Measurements from ENCODE around the gene C17orf50.

C17orf50 gene

DNA sequence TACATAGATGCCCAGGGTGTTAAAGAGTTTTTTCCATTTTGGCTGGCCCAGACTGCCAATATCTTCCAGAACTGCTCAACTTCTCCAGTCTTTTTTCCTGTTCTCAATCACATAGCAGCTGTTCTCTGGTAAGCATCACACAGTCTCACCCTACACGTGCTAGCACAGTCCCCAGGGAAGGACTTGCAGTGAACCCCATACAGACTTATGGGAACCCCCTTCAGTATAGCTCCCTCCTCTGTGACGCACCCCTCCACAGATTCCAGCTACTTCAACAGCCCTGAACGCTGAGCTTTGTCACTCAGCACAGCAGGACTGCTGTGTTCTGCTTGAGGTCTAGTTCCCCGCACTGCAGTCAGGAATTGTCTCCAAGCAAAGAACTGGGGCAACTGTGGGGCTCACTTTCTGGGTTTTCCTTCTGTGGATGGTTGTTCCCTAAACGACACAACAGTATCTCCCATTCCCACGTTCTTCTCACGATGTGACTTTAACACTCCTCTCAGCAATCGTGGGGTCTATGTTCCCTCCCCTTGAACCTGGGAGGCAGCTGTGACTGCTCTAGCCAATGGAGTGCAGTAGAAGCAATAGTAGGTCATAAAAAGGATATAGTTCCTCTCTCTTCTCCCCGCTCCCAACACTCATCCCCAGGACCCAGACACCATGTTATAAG lies 31.1 kb downstream of the C17orf50 start:
- DNase-seq, result no peak

DNA sequence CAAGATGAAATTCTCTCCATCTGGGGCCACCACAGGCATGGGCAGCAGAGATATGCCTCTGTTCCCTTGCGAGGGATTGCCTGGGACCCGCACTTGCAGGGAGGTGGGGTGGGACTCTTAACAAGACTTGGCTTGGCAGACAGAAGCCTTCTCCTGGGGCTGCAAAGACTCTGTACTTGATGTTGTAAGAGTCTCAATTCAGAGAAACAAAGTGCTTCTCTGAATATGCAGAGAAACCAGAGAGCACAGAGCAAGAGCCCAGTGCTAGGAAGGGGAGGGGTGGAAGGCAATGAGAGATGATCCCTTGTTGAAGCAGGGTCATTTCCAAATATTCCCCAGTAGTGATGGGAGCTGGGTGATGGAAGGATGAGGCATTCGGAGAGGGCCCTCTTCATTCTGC lies 32.6 kb downstream of the C17orf50 start:
- DNase-seq, result no peak

DNA sequence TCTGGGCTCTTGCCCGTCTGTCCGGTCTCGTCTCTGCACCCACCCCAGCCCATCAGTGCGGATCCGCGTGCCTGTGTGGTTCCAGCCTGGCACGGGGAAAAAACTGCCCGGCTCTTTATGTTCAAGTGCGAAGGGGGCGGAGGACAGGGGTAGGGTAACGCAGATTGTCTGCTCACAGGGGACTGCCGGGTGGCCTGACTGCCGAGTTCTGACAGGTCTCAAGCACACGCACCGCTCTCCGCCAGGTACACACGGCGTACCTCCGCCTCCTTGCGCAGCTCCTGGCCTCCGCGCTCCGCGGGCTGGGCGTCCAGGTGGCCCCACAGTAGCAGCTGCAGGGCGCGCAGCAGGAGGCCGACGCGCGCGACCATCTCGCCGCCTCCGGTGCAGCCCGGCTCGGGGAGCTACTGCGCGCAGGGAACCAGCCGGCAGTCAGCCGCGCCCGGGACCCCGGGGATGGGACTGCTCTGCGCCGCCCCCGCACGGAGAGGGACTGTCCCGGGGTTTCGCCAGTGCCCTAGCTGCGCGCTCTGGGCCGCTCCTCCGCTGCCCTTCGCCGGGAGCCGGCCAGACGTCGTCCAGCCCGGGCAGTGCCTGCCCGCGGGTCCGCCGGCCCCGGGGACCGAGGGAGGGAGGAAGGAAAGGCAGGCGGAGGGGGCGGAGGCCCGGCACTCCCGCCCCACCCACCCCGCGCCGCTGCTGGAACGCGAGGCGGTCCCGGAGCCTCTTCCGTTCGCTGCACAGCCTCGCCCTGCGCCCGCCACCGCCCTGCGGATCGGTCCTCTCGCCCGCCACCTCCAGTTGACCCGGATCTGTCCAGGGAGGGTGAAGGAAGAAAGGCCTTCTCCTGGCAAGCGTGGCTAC lies 34.6 kb downstream of the C17orf50 start, which contains the start of gene MMP28:
Gene MMP28, minus strand, starts transcription at position 635 of the 864 bp plus-strand sequence. Its CDS starts 264 bp downstream, at position 371.
- DNase-seq, result no peak

DNA sequence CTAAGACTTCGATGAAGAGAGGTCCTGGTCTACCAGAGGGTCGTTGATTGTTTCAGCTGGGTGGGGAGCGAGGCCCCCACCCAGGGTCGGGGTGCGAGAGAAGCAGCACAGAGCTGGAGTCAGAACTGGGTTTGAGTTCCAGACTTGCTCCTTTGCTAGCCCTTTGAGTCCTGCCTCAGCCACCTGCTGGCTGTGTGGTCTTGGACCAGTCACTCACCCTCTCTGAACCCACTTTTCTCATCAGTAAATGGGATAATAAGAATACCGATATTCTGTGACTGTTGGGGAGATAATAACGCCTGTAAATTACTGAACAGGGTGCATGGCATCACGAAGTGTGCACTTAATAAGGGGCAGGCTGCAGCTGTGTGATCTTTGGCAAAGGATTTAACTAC lies 35.2 kb downstream of the C17orf50 start:
- no peak for DNase-seq

DNA sequence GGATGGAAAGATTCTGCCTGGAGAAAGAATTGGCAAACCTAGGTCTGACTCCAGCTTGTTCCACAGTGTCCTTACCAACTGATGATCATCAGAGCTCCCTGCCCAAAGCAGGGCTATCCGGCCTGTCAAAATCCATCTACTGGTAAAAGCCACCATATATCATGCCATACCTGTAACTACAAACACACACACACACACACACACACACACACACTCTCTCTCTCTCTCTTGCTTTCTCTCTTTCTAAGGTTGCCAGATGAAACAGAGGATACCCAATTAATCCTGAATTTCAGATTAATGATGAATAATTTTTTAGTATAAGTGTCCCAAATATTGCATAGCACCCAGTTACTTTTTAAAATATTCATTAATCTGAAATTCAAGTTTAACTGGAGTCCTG lies 36.3 kb downstream of the C17orf50 start:
- no peak for DNase-seq

DNA sequence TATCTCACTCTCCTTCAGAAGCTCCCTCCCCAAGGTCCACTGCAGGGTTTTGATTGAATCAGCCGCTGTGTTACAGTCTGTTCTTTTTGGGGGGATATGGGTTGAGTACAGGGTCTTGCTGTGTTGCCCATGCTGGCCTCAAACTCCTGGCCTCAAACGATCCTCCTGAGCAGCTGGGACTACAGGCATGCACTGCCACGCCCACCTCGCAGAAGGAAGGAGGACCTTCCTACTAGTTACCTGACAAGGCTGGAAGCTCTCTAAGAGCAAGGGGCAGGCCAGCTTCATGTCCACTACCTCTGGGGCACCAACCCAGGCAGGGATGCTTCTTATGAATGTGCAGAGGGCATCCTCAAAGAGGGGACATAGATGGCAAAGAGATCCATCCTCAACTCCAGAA lies 36.7 kb downstream of the C17orf50 start:
- DNase-seq, result no peak

DNA sequence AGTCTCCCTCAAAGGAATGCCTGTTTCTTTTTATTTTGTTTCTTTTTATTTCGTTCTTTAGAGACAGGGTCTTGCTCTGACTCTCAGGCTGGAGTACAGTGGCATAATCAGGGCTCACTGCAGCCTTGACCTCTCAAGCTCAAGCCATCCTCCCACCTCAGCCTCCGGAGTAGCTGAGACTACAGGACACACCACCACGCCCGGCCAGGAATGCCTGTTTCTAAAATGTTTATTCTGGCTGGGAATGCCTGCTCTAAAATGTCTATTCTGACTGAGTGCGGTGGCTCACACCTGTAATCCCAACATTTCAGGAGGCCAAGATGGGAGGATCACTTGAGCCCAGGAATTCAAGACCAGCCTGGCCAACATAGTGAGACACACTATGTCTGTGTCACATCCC lies 37.2 kb downstream of the C17orf50 start:
- no peak for DNase-seq

DNA sequence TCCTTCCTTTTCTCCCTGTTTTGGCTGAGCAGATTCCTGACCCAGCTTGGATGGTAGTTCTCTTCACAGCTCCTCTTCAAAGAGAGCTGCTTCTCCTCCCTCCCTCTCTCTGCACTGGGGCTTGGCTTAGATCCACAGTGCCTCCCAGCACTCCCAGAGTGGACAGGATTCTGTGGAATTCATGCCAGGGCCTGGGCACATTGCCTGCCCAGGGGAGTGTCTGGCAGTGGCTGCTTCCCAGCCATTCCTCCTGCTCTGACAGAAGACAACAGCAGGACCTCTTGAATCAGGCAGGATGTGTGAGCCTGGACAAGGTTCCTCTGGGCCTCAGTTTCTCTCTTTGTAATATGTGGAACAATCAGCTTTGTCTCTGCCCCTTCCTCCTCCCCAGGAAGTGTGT lies 39.3 kb downstream of the C17orf50 start:
- no peak for DNase-seq

DNA sequence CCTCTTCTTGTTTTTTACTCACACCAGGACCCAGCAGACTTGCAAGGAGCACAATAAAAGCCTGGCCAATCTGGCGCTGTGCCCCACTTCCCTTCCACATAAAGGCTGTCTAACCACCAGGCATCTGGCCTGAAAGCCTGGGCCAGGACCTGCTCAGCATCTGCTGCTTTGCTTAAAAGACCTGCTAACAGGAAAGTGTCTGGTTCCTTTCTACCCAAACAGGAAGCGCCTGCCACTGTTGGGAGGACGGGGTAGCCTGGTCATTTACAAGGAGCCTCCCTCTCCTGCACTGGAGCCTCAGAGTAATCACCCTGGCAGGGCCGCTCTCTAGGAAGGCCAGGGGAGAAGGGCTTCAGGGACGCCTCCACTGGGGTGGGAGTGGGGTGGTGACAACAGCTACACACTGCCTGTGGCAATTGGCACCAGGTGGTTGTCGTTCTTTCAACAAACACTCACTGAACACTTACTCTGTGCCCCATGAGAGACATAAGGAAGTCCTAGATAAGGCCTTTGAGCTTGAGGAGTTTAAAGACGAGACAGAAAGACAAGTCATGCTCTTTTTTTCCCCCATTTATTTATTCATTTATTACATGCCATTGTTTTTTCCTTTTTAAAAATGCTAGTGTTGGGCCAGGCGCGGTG lies 41.0 kb downstream of the C17orf50 start:
- DNase-seq, result no peak

DNA sequence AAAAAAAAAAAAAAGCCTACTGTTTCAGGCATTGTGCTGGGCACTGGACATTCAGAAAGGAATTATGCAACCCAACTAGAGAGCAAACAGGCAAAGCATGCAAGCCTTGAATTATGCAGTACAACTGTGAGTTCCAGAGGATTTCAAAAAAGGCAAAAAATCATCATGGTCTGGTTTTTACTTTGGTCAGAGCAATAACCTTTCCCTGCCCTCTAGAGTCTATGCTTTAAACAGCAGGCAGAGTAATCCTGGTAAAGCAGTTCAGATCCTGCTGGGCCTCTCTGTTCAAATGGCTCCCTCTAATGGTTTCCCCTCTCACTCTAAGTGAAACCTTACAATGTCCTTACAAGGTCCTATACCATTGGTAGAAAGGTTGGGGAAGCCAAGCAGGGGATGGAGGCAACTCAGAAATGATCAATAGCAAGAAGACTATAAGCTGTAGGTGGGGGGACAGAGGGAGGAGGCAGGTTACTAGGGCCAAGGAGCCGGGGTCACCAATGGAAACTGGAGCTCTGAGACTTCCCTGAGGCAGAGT lies 44.0 kb downstream of the C17orf50 start:
- peak; percentile 24 for DNase-seq

DNA sequence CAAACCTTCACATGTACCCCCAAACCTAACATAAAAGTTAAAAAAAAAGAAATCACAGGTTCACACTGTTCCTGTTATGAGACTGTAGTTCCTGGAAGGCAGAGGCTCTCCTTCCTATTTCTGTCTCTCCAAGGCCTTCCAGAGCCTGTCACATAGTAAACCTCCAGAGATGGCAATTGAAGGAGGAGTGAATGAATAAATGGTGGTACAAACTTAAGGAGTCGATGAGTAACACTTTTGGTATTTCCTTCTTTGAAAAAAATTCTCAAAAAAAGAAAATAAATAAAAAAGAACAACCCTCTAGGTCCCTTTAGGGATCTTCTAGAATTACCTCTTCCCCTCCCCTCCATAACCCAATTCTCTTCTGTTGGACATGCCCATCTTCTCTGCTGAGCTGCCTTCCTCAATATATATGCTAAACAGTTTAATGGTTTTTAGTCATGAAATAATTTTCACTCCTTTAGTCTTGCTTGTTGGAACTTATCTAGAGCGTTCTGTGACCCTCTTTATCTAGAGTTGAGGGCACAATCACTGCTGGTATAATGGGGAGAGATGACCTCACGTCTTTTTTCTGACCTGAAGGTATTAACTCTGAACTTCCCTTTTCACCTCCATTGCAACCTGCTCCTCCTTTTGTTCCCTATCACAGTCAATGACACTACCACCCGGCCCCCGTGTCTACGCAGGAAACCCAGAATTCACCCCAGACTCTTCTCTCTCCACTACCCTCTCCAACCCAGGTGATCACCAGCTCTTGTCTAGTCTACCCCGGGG lies 46.9 kb downstream of the C17orf50 start:
- no peak for DNase-seq

DNA sequence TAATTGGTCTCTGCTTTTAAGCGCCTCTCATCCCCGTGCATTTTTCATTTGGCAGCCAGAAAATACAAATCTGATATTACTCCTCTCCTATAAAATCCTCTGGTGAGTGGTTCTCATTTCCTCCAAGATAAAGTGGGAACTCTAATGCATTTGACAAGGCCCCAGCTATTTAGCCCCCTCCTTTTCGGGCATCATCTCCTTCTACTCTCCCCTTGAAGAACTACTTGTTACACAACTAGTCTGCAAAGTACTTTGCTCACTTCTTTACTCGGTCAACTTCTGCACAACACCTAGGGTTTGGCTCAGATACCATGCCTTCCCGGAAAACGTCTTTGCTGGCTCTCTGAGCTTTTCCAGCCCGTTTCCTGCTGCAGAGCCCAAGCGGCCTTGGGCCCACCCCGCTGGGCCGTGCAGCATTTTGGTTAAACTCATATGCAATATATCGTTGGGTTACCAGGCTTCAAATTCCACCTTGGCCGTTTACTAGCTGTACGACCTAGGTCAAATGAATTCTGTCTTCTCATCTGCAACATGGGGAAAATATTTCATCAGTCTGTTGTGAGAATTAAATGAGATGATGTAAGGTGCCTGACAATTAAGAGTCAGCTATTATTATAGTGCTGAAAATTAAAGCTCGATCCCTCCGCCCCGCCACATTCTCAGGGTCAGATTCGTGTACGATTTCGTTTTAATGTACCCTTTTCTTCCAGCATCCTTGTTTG lies 47.7 kb downstream of the C17orf50 start:
- DNase-seq, result no peak

DNA sequence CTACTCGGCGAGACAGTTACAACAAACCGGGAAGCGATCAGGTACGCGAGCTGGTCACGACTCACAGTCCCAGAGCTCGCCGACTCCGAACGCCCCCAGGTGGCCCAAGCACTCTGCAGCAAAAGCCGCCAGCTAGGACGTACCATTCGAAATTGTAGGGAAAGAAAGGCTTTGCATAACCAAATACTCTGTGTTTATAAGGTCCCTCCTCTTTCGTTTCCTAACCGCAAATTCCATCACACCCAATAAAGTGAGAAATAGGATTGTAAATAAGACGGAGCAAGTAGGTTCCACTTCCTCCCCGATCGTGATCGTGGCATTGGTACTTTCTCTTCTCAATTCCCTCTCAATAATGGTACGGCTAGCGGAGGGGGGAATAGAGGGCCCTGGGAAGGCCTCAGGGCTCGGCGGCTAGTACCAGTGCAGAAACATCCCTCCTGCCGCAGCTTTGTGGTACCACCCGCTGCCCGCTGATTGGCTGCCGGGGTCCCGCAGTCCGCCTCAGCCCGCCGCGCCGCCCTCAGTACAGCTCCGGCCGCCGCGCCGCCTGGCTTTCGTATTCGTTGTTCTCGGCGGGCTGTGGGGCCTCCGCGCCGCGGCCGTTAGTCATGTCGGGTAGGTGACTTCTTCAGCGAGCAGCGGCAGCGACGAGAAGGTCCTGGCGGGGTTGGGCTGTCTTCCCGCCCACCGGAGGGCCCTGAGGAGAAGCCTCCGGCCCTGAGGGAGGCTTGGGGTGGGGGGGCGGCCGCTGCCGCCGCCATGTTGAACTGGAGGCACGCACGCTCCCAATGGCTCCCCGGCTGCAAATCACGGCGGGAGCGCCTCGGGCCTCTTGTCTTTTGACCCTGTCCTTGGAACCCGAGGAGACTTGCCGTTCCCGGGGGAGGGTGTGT lies 48.5 kb downstream of the C17orf50 start, which contains the start of gene TAF15:
Gene TAF15, plus strand, starts transcription at position 523 of the 893 bp plus-strand sequence. Its CDS starts 86 bp downstream, at position 609.
- peak; percentile 95 for DNase-seq

DNA sequence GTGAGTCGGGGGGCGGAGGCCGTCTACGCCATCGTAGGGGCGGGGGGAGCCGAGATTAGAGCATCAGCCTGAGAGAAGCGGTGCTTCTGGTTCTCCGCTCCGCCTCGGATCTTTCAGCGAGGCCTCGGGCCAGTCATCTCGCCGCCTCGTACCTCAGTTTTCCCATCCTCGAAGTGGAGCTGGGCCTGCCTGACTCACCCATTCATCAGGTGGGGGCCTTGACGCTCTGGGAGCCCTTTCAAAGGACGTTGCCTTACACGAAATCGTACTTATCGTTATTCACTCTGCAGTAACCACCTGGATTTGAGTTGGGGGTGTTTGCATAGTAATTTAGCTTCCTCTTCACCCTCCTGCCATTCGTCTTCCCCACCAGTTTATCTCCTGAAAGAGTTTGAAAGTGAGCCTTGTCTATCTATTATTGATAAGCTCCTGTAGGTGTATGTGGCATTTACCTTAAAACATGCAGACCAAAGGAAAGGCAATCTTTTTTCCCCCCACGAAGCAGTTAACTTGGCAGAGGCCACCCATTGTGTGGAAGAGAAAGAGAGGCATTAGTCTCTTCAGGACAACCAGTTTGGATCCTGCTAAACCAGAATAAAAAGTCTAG lies 49.3 kb downstream of the C17orf50 start:
- DNase-seq, result no peak

DNA sequence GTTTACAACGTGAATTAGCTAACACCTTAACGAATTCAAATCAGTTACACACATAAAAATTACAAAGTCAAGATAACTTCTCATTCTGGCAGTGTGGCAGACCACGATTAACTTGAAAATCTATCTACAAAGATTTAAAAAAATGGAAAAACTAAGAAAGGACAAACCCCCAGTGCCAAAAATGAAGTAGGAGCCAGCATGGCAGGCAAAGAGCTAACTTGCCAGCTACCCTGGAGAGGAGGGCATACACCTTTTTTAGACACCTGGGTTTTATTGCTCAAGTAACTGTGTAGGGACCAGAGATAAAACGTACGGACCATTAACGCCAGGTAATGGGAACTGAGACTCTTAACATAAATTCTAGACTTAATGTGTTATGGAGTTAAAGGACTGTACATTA lies 51.1 kb downstream of the C17orf50 start:
- DNase-seq, result no peak

DNA sequence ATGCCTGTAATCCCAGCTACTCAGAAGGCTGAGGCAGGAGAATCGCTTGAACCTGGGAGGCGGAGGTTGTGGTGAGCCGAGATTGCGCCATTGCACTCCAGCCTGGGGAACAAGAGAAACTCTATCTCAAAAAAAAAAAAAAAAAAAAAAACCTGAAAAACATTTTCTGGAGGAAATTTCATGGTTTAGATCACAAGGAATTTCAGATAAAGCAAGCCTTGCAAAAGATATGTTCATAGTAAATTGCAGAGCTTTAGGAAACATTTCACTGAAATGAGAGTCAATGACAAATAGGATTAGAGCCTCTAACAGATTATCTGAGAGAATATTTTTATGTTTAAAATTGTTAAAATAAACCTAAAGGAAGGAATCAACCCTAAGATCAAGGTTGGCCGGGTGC lies 51.8 kb downstream of the C17orf50 start:
- no peak for DNase-seq
